HEK293 (cell line): ENCODE data around the gene ALMS1.

ENCODE experiments used
- CTCF ChIA-PET: fragments of 350-600 bp; formaldehyde crosslinking; extraction: SDS; loops from one replicate; lab custom pipeline; 2021; ENCODE audit warnings: antibody characterized with exemption; lab: Yijun Ruan, JAX
- POLR2A ChIA-PET: fragments of 300-600 bp; formaldehyde crosslinking; extraction: SDS; loops from one replicate; lab custom pipeline; 2020; ENCODE audit warnings: antibody characterized with exemption, inconsistent platforms; lab: Yijun Ruan, JAX
- H3K27ac ChIP-seq: fragments of 200-500 bp; sonication (Bioruptor generic); 2 replicates; pipeline ENCODE4 v1.5.1; 2014; ENCODE audit warnings: low read depth, low read length, control low read depth, inconsistent platforms; ENCODE audit errors: extremely low read depth
- H3K36me3 ChIP-seq, 2 experiments: fragments of 200-500 bp in 1 of 2; sonication (Bioruptor generic) in 1 of 2; 1 replicate in 1 of 2; 2 replicates in 1 of 2; pipeline ENCODE4 v1.5.1; 2014 to 2017; ENCODE audit warnings: inconsistent platforms in 2 of 2, low read length in 2 of 2; ENCODE audit not compliant: control insufficient read depth in 2 of 2, insufficient read depth in 1 of 2
- H3K4me1 ChIP-seq: fragments of 200-500 bp; sonication (Bioruptor generic); 2 replicates; pipeline ENCODE4 v1.5.1; 2014; ENCODE audit warnings: mild to moderate bottlenecking, low read length, inconsistent platforms; ENCODE audit not compliant: control insufficient read depth, insufficient read depth
- H3K4me3 ChIP-seq: 2 replicates; pipeline ENCODE4 v1.5.1; 2011; ENCODE audit warnings: low read depth, mild to moderate bottlenecking, control low read depth, low read length, moderate library complexity
- H3K9me3 ChIP-seq: fragments of 200-500 bp; sonication (Bioruptor generic); 2 replicates; pipeline ENCODE4 v1.5.1; 2014; ENCODE audit warnings: low read depth, low read length, inconsistent platforms; ENCODE audit not compliant: control insufficient read depth, insufficient read depth
- GLIS2 ChIP-seq: fragments of 450-650 bp; formaldehyde crosslinking; IDR thresholded peaks from 2 replicates; pipeline ENCODE4 v1.5.1; 2016; ENCODE audit warnings: missing biosample characterization, missing genetic modification characterization
- HIC1 ChIP-seq: fragments of 450-650 bp; formaldehyde crosslinking; IDR thresholded peaks from 2 replicates; pipeline ENCODE4 v1.5.1; 2016; ENCODE audit warnings: missing biosample characterization, missing genetic modification characterization
- KLF10 ChIP-seq: fragments of 450-650 bp; IDR thresholded peaks from 2 replicates; pipeline ENCODE4 v1.5.1; 2018; ENCODE audit warnings: missing biosample characterization, mild to moderate bottlenecking, missing genetic modification characterization
- SETDB1 ChIP-seq: IDR thresholded peaks from one replicate; pipeline ENCODE4 v1.6.1; 2017; ENCODE audit warnings: mild to moderate bottlenecking, low read length, moderate library complexity, mixed read lengths; ENCODE audit not compliant: insufficient read length
- TRIM28 ChIP-seq: IDR thresholded peaks from 2 replicates; pipeline ENCODE4 v1.6.1; 2011; ENCODE audit warnings: low read length, control low read depth, borderline replicate concordance
- ZBTB48 ChIP-seq: fragments of 450-650 bp; formaldehyde crosslinking; IDR thresholded peaks from 2 replicates; pipeline ENCODE4 v1.5.1; 2016; ENCODE audit warnings: missing biosample characterization, missing genetic modification characterization
- ZFP69B ChIP-seq: fragments of 450-650 bp; formaldehyde crosslinking; IDR thresholded peaks from 2 replicates; pipeline ENCODE4 v1.5.1; 2016; ENCODE audit warnings: missing biosample characterization, missing genetic modification characterization
- ZIC2 ChIP-seq: fragments of 450-650 bp; formaldehyde crosslinking; IDR thresholded peaks from 2 replicates; pipeline ENCODE4 v1.5.1; 2016; ENCODE audit warnings: missing biosample characterization, missing genetic modification characterization
- ZNF114 ChIP-seq: fragments of 450-650 bp; formaldehyde crosslinking; IDR thresholded peaks from 2 replicates; pipeline ENCODE4 v1.5.0; 2017; ENCODE audit warnings: missing biosample characterization, missing genetic modification characterization
- ZNF146 ChIP-seq: fragments of 450-650 bp; formaldehyde crosslinking; IDR thresholded peaks from 2 replicates; pipeline ENCODE4 v1.5.1; 2016; ENCODE audit warnings: missing biosample characterization, missing genetic modification characterization
- ZNF16 ChIP-seq: fragments of 450-650 bp; formaldehyde crosslinking; IDR thresholded peaks from 2 replicates; pipeline ENCODE4 v1.5.1; 2016; ENCODE audit warnings: low read depth, missing biosample characterization, missing genetic modification characterization
- ZNF184 ChIP-seq: fragments of 450-650 bp; IDR thresholded peaks from 2 replicates; pipeline ENCODE4 v1.5.1; 2018; ENCODE audit warnings: missing biosample characterization, mild to moderate bottlenecking, missing genetic modification characterization
- ZNF19 ChIP-seq: fragments of 450-650 bp; formaldehyde crosslinking; IDR thresholded peaks from 2 replicates; pipeline ENCODE4; 2016; ENCODE audit warnings: missing biosample characterization, missing genetic modification characterization, low read depth
- ZNF2 ChIP-seq: fragments of 450-650 bp; formaldehyde crosslinking; IDR thresholded peaks from 2 replicates; pipeline ENCODE4 v1.5.1; 2016; ENCODE audit warnings: missing biosample characterization, missing genetic modification characterization
- ZNF223 ChIP-seq: fragments of 450-650 bp; formaldehyde crosslinking; IDR thresholded peaks from 2 replicates; pipeline ENCODE4 v1.5.1; 2016; ENCODE audit warnings: missing biosample characterization, missing genetic modification characterization
- ZNF248 ChIP-seq: fragments of 450-650 bp; formaldehyde crosslinking; IDR thresholded peaks from 2 replicates; pipeline ENCODE4 v1.5.1; 2017; ENCODE audit warnings: missing biosample characterization, missing genetic modification characterization
- ZNF354C ChIP-seq: fragments of 450-650 bp; formaldehyde crosslinking; IDR thresholded peaks from 2 replicates; pipeline ENCODE4 v1.5.1; 2016; ENCODE audit warnings: missing biosample characterization, missing genetic modification characterization, low read depth, borderline replicate concordance
- ZNF423 ChIP-seq: fragments of 450-650 bp; formaldehyde crosslinking; IDR thresholded peaks from 2 replicates; pipeline ENCODE4 v1.5.1; 2016; ENCODE audit warnings: missing biosample characterization, missing genetic modification characterization
- ZNF623 ChIP-seq: fragments of 450-650 bp; formaldehyde crosslinking; IDR thresholded peaks from 2 replicates; pipeline ENCODE4 v1.5.1; 2016; ENCODE audit warnings: missing biosample characterization, missing genetic modification characterization
- ZNF626 ChIP-seq: fragments of 450-650 bp; sonication (Bioruptor Pico); formaldehyde crosslinking; IDR thresholded peaks from 2 replicates; pipeline ENCODE4 v1.5.1; 2018; ENCODE audit warnings: missing biosample characterization, missing genetic modification characterization, inconsistent platforms
- ZNF639 ChIP-seq: fragments of 450-650 bp; formaldehyde crosslinking; IDR thresholded peaks from 2 replicates; pipeline ENCODE4 v1.5.1; 2016; ENCODE audit warnings: missing biosample characterization, missing genetic modification characterization
- ZNF837 ChIP-seq: fragments of 450-650 bp; formaldehyde crosslinking; IDR thresholded peaks from 2 replicates; pipeline ENCODE4 v1.5.1; 2016; ENCODE audit warnings: missing biosample characterization, missing genetic modification characterization
- TF ChIP-seq, protein P1 (sequence below): fragments of 450-650 bp; formaldehyde crosslinking; IDR thresholded peaks from 2 replicates; pipeline ENCODE4 v1.5.1; 2017; ENCODE audit warnings: missing biosample characterization, missing genetic modification characterization
- TF ChIP-seq, protein P2 (sequence below): fragments of 450-650 bp; formaldehyde crosslinking; IDR thresholded peaks from 2 replicates; pipeline ENCODE4 v1.5.1; 2016; ENCODE audit warnings: missing biosample characterization, missing genetic modification characterization, low read depth
- TF ChIP-seq, protein P3 (sequence below): fragments of 450-650 bp; formaldehyde crosslinking; conservative IDR thresholded peaks from 2 replicates; pipeline ENCODE4 v1.5.1; 2016; ENCODE audit warnings: low read depth, missing biosample characterization, missing genetic modification characterization

The ALMS1 gene

GRCh38 chr2:73370348-73370747, 15.3 kb upstream of the ALMS1 start:
- H3K4me3 ChIP-seq, result no peak overlapping the region
- ChIA-PET POLR2A (no interaction called here), CTCF (no interaction called here)
- H3K9me3 ChIP-seq, result no peaks in the 10 kb centered on the region
- H3K4me1 ChIP-seq, result no peaks in the 10 kb centered on the region
- no peak overlapping the region for H3K27ac ChIP-seq
- TF ChIP-seq ZNF223 (tag by site-specific recombination) (no peak), ZFP69B (tag by site-specific recombination) (no peak), ZNF837 (no peak), ZNF248 (tag by site-specific recombination) (no peak), TRIM28 (no peak), ZBTB48 (tag by site-specific recombination) (no peak), ZNF639 (tag by site-specific recombination) (no peak), ZNF114 (tag by site-specific recombination) (no peak), HIC1 (tag by site-specific recombination) (no peak), ZNF623 (tag by site-specific recombination) (no peak), KLF10 (tag by site-specific recombination) (no peak), ZNF19 (tag by site-specific recombination) (no peak)
- TF ChIP-seq, protein P1, sequence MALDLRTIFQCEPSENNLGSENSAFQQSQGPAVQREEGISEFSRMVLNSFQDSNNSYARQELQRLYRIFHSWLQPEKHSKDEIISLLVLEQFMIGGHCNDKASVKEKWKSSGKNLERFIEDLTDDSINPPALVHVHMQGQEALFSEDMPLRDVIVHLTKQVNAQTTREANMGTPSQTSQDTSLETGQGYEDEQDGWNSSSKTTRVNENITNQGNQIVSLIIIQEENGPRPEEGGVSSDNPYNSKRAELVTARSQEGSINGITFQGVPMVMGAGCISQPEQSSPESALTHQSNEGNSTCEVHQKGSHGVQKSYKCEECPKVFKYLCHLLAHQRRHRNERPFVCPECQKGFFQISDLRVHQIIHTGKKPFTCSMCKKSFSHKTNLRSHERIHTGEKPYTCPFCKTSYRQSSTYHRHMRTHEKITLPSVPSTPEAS (tag by site-specific recombination), result no peak
- TF ChIP-seq, protein P2, sequence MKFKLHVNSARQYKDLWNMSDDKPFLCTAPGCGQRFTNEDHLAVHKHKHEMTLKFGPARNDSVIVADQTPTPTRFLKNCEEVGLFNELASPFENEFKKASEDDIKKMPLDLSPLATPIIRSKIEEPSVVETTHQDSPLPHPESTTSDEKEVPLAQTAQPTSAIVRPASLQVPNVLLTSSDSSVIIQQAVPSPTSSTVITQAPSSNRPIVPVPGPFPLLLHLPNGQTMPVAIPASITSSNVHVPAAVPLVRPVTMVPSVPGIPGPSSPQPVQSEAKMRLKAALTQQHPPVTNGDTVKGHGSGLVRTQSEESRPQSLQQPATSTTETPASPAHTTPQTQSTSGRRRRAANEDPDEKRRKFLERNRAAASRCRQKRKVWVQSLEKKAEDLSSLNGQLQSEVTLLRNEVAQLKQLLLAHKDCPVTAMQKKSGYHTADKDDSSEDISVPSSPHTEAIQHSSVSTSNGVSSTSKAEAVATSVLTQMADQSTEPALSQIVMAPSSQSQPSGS (tag by site-specific recombination), result no peak
- no peaks in the 10 kb centered on the region for H3K36me3 ChIP-seq

DNA sequence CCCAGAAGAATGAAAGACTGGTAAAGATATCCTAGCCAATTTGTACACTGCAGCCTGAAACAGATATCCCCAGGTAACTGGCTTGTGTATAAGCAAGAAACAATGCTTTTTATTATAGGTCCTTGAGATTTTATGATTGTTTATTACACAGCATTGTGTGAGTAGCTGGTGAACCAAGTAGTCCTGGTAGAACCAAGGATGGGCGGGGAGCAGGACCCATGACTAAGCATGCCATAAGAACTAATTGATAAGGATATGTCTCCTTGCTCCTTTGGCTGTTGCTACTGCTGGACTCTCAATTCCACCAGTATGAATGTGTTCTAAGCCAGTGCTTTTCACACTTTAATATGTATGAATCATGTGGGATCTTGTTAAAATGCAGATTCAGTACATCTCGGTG, 12.3 kb upstream of the ALMS1 start:
- Histone ChIP-seq H3K27ac (no peak overlapping the region), H3K9me3 (no peaks in the 10 kb centered on the region), H3K4me1 (no peaks in the 10 kb centered on the region), H3K36me3 (no peaks in the 10 kb centered on the region), H3K4me3 (no peak overlapping the region)
- POLR2A ChIA-PET, result no interaction called here
- CTCF ChIA-PET, result no interaction called here
- TF ChIP-seq ZNF16 (tag by site-specific recombination), result no peak
- TF ChIP-seq SETDB1, result no peak

DNA sequence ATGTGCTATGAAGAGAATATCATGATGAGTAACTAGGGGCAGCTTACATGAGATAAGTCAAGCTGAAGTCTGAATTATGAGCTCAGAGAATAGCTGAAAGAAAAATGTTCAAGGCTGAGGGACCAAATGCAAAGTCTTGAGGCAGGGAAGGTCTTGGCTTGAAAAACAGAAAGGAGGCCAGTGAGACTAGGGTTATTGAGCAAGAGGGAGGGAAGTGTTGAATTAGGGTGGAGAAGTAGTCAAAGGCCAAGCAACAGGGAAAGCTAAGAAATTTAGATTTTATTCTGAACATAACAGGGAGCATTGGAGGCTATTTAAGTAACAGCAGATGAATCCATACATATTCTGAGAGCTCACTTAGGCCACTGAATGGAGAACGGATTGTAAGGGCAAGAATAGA, 11.4 kb upstream of the ALMS1 start:
- H3K4me1 ChIP-seq, result no peaks in the 10 kb centered on the region
- H3K4me3 ChIP-seq, result no peak overlapping the region
- ChIA-PET CTCF (interaction anchor here (0.6 kb wide), 1 partner anchor 47 kb away, joined by 3 read pairs; no protein-coding TSS in a partner anchor), POLR2A (no interaction called here)
- no peaks in the 10 kb centered on the region for H3K36me3 ChIP-seq
- no peaks in the 10 kb centered on the region for H3K9me3 ChIP-seq
- no peak overlapping the region for H3K27ac ChIP-seq
- TF ChIP-seq ZNF2 (tag by site-specific recombination), result no peak
- no peak for TF ChIP-seq ZNF184 (tag by site-specific recombination)
- TF ChIP-seq GLIS2 (tag by site-specific recombination), result no peak
- no peak for TF ChIP-seq ZNF354C (tag by site-specific recombination)
- no peak for TF ChIP-seq ZNF146 (tag by site-specific recombination)
- TF ChIP-seq ZIC2 (tag by site-specific recombination), result no peak
- no peak for TF ChIP-seq ZNF423 (tag by site-specific recombination)
- TF ChIP-seq, protein P3, sequence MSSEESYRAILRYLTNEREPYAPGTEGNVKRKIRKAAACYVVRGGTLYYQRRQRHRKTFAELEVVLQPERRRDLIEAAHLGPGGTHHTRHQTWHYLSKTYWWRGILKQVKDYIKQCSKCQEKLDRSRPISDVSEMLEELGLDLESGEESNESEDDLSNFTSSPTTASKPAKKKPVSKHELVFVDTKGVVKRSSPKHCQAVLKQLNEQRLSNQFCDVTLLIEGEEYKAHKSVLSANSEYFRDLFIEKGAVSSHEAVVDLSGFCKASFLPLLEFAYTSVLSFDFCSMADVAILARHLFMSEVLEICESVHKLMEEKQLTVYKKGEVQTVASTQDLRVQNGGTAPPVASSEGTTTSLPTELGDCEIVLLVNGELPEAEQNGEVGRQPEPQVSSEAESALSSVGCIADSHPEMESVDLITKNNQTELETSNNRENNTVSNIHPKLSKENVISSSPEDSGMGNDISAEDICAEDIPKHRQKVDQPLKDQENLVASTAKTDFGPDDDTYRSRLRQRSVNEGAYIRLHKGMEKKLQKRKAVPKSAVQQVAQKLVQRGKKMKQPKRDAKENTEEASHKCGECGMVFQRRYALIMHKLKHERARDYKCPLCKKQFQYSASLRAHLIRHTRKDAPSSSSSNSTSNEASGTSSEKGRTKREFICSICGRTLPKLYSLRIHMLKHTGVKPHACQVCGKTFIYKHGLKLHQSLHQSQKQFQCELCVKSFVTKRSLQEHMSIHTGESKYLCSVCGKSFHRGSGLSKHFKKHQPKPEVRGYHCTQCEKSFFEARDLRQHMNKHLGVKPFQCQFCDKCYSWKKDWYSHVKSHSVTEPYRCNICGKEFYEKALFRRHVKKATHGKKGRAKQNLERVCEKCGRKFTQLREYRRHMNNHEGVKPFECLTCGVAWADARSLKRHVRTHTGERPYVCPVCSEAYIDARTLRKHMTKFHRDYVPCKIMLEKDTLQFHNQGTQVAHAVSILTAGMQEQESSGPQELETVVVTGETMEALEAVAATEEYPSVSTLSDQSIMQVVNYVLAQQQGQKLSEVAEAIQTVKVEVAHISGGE (tag by site-specific recombination), result no peak
- no peak for TF ChIP-seq ZNF626 (tag by site-specific recombination)
